Stimulated activated CD8-positive, alpha-beta memory T cell treated with anti-CD3 and anti-CD28 coated beads, Interleukin-4, amount 100 ng/mL, for 1 hour (primary cell): Measurements from ENCODE around the gene TMEM229A.
"Not testable (repeated sequence)": the region's sequence is repeated elsewhere in the genome, so short reads cannot be mapped to it uniquely, and the experiment has no call there.

Source experiments
- DNase-seq, 2 donors: peaks; one replicate each; pipeline ENCODE4 v3.0.0-alpha.2; 2020; ENCODE audit warnings: low read depth in 2 of 2, low spot score in 1 of 2

TMEM229A gene

DNA sequence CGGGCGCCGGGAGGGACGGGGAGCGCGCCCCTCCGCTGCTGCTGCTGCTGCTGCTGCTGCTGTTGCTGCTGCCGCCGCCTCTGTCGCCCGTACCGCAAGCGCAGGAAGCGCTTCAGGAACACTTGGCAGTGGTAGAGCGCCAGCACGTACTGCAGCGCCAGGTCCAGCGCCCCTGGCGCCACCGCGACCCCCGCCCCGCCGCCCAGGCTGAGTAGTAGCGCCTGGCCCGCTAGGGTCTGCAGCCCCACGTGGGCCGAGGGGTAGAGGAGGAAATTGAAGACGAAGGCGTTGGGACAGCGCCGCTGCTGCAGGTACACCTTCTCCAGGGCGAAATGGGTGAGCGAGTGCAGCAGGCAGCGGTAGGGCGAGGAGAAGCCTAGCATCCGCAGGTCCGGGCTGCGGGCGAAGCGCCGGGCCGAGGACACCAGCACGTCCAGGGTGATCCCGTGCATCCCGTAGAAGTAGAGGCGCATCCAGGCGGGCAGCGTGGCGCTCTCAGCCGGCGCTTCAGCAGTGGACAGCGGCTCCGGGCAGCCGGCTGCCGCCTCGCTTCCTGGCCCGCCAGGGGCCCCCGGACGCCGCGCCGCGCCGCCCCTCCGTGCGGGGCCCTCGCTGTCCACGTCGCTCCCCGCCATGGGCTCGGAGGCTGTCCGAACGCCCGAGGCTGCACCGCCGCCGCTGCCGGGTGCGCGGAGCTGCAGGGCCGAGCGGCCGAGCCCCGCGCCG, at the start of gene TMEM229A:
Gene TMEM229A (minus strand): TSS at position 699 of the 726 bp plus-strand sequence. CDS start 64 bp downstream, at position 635.
- no peak for DNase-seq

DNA sequence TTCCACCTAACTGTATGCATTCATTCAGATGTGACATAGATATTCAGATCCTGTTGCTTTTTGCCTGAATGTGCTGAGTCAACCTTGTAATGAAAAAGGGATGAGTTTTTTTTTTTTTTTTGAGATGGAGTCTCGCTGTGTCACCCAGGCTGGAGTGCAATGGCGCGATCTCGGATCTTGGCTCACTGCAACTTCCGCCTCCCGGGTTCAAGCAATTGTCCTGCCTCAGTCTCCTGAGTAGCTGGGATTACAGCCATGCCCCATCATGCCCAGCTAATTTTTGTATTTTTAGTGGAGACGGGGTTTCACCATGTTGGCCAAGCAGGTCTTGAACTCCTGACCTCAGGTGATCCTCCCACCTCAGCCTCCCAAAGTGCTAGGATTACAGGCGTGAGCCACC, 49.4 kb upstream of the TMEM229A start:
- DNase-seq = not testable (repeated sequence)

DNA sequence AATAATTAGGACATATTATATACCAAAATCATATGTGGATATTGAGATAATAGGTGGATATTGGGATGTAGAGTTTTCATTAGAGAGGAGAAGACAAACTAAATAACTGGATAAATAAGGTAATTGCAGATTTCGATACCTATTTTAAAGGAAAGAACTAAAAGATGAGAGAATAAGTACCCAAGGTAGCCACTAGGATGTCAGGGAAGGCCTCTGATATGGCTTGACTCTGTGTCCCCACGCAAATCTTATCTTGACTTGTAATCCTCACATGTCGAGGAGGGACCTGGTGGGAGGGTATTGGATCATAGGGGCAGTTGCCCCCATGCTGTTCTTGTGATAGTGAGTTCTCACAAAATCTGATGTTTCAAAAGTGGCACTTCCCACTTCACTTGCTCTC, 44.7 kb upstream of the TMEM229A start:
- DNase-seq = no peak

DNA sequence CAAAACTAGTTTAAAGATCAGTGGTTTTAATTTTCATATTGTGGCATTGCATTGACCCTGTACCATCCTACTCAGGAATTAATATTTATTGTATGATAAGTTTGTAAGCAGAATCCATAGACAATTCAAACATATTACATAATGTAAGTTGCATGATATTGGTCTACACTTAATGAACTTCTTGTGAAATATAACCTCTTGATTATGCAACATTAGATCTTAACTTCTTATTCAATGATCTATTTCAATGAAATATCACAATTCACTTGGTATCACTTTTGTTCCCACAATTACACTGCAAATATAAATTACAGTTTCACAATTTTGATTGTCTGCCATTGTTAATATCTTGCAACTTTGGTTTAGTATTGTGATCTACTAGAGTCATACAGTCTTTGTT, 44.0 kb upstream of the TMEM229A start:
- no peak for DNase-seq

DNA sequence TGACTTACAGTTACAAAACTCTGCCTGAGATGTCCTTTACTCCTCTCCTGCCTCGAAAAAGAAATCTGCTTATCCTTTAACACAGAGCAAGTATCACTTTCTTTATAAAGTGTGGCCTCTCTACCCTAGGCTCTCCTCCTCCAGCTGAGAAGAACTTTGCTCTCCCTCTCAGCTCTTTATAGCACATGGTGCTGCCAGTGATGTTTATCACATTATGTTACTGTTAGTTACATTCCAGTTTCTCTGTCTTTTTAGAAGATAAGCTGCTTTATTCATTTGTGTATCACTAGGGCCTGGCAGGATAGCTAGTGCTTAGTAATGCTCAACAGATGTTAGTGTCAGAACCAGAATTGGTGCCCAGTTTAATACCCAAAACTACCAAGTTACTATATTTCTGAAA, 41.1 kb upstream of the TMEM229A start:
- no peak for DNase-seq

DNA sequence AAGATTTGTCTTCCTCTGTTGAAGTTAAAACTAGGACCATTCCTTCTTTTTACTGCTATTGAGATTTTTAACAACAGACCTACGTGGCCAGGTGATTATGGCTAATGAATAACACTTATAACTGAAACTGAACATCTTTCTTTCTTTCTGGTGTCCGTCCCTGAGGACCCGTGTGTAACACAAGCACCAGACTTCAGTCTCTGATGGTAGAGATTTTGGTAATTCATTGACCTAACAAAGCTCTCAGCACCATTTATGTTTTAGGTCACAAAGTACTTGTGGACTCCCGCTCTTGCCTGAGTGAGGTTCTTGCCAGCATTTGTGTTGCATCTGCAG, 40.4 kb upstream of the TMEM229A start:
- no peak for DNase-seq

DNA sequence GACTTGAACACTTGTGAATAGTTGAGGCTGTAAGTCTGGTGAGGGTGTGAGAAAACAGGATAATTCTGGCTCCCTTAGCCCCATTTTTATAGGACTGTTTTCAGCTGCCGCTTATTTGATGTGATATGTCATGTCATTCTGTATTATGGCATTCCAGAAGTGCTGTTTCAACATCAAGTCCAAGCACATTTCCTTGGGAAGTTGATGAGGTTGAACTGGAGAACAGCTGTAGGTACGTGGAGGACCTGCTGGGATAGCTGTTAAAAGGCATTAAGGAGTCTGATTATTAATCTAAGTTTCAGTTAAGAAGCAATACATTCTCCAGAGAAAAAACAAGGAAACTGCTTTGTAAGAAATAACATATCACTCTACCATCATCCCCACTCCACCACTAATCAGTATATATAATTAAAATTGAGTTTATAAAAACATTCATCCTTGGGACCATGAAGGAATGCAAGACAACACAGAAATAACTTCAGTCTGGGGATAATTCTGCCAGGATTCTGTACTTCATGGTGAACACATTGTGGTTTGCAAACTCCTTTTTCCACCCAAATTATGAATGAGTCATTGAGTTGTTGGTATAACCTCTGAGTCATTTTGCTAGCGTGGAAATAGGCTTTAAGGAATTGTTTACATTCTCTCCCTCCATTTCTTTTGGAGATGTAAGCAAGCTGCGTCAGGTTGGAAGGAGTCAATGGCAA, 39.9 kb upstream of the TMEM229A start:
- no peak for DNase-seq

DNA sequence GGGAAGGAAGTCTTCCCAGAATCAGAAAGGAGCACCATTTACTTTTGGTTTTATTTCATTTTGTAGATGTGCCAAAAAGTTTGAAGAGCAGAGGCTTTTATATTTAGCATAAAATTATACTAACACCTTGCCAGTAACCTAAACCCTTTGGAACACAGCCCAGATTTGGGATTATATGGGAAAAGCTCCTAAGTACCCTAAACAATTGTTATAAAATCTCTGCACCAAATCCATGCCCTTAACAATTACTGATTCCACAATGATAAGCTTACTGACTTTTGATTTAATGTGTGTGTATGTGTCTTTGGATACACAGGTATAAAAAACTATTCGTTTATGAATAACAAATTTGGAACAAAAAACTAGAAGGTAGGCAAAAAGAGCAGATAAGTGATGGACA, 39.0 kb upstream of the TMEM229A start:
- no peak for DNase-seq

DNA sequence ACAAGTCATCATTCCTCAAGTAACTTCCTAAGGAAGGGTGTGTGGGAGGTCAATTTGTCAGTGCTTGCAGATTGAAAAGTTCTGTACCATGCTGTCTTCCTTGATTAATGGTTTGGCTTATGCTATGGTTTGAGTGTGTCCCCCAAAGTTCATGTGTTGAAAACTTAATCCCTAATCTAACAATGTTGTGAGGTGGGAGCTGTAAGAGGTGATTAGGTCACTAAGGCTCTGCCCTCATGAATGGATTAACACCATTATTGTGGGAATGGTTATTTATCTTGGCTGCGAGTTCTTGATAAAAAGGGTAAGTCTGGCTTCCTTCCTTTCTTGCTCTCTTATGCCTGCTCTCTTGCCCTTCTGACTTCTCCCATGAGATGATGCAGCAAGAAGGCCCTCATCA, 29.3 kb upstream of the TMEM229A start:
- DNase-seq = no peak

DNA sequence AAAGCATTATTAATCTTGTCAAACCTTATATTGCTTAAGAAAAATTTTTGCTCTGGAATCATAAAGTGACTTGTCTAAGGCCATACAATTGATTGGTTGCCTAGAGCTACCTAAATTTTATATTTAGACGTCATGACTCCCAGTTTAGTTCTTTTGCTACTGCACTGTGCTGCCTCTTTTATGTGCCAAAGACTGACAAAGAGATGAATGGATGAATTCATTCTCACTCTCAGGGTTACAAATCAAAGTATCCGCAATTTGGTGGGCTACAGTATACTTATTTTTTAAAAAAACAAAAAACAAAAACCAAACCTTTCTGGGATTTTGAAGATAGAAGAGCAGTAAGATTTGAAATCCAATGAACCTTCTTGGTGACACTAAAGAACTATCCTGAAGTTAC, 27.7 kb upstream of the TMEM229A start:
- no peak for DNase-seq

DNA sequence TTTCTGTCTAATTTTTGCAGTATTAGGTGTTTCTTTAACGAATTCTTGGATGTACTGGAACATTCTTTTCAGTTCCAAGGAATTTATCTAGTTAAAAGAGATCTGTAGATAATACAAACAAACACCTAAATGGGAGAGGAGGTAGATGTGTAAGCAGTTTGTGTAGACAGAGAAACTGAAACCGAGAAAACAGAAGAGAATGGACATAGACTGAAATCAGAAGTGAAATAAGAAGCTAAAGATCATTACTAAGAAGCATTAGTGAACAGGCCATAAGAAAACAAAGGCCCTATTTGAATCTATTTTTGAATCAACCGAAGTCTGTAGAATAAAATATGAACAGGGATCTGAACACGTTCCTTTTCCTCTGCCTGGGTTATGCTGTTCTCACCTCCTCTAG, 26.5 kb upstream of the TMEM229A start:
- no peak for DNase-seq

DNA sequence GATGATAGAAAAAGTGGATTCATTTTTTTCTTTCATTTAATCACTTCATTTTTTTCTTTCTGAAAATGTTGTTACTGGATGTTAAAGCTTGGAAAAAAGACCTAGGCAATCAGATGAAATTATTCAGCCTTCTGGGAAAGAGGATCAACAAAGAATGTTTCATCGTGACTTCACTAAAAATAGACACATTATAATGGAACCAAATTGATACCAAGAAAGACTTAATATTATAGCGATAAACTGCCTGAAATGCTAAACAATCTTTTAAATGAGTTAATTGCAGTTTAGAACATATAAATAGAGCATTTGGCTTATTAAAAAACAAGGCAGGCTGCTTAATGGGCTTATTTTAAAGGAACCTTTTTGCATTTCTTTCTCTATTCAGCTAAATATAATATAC, 25.6 kb upstream of the TMEM229A start:
- no peak for DNase-seq

DNA sequence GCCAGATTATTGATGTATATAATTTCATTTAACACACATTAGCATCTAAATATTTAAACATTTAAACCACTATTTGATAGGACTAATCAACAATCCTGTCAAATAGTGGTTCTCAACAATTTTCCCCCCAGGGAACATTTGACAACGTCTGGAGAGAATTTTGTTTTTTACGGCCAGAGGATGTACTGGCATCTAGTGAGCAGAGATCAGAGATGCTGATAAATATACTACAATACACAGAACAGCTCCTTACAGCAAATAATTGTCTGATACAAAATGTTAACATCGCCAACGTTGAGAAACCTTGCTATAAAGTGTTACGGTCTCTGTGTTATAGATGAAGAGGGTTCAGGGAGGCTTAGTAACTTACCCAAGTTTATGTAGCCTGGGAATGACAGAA, 25.0 kb upstream of the TMEM229A start:
- DNase-seq = no peak

DNA sequence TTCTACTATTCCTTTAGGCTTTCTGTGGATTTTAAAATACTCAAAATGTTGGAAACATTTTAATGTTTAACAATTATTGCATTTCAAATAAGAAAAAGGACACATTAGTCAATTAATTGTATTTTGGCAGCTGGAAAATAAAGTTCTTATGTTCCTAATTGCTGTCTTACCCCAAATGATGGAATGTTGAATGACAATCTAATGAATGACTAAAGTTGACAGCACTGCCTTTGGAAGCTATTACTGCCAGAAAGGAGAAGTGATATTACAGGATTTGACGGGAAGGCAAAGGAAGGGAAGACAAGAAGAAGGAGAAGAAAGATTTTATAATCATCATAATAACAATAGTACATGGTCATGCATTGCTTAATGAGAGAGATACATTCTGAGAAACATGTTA, 23.4 kb upstream of the TMEM229A start:
- no peak for DNase-seq

DNA sequence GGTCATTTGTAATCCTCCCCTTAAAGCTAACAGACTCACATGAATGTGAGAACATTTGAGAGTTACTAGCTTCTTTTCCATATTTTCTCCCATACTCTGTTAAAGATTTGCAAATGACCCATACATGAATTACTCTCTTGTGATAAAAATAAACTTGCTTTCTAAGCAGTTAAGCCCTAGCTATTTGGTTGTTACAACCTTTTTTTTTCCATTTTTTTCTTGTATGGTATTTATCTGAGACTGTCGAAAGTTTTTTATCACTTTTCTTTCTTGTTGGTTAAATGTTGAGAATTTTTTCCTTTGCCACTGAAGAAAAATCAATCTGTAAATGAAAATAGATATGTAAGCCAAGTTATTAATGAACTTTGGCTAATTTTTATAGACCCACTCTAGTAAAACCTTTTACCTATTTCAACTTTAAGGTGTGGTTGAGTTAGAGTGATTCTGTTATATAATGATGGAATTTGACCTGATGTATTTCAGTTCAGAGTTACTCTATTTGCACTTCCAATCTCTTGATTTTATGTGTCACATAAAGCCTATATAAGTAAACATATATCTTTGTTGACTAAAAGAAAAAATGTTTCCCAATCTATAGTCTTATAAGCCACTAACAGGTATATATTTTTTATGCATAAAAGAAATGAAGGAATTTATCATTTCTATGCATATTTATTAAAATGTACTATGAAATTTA, 19.0 kb upstream of the TMEM229A start:
- DNase-seq = no peak

DNA sequence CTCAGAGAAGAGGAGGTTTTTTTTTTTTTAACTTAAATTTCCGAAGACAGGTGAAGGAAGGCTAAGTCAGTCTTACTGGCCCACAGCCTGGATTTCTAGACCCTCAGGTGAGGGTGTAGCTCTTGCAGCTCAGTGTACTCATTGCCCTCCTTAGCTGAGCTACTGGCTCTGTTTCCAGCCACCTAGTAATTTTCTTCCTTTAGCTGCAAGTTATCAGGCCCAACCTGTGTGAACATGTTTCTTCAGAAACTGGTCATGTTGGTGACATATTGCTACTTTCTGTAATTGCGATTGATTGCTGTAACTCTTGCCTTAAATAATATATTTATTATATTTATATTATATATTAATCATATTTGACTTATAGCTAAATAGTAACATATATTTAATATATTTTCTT, 10.0 kb upstream of the TMEM229A start:
- DNase-seq = no peak

DNA sequence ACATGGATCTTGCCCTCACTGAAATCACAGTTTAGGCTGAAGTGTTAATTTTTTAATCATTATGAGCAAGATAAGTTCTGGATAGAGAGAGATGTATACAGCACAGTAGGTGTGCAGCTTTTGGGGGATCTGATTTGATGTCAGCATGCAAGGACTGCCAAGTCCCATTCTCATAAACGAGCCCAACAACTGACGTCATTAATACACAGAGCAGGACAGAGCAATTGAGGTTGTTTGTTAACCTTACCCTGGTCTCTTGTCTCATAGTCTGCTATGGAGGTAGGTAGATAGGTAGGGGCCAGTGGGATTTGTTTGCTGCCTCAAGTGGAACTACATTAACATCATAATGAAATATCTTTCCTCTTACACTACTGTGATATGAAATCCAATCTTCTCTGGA, 8.6 kb upstream of the TMEM229A start:
- DNase-seq = no peak

DNA sequence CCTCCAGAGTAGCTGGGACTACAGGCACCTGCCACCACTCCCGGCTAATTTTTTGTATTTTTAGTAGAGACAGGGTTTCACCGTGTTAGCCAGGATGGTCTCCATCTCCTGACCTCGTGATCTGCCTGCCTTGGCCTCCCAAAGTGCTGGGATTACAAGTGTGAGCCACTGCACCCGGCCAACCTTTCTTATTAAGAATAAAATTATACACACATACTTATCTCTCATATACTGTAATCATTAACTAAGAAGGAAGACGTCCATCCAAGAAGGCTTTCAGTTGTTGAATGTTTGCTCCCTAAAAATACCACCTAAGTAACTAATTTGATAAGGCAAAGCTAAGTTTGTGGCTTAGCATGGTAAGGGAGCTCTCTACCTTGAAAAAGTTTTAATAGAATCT, 5.0 kb upstream of the TMEM229A start:
- DNase-seq = not testable (repeated sequence)

DNA sequence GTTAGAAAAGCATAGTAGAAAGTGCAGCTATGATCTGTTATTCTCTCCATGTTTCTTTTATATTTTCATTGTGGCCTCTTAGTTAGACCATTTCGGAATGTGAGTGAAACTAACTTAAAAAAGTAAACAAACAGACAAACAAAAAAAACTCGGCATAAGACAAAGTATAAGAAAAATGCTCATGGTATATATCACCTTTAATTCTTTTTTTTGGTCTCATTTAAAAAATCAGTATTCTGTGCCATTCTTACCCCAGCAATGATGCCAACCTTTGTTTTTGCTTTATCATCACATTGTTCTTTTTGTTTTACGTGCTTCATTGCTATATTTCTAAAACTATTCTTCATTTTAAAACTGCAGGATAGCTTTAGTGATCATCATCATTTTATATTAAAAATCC, 2.8 kb upstream of the TMEM229A start:
- no peak for DNase-seq

DNA sequence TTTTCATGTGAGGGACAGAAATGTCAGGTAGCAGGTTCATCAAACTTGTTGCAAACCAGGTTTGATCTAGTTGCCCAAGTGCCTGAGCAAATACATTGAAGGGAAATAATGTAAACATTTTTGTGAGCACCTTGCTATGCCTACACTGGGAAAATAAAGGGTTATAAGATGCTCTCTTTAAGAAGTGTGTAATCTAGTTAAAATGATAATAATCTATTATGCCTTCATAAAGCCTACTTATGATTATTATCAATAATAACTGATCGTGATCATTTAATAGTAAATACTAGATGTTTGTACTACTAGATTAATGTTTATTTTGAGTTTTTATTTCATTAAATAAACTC, 1.9 kb upstream of the TMEM229A start:
- no peak for DNase-seq

DNA sequence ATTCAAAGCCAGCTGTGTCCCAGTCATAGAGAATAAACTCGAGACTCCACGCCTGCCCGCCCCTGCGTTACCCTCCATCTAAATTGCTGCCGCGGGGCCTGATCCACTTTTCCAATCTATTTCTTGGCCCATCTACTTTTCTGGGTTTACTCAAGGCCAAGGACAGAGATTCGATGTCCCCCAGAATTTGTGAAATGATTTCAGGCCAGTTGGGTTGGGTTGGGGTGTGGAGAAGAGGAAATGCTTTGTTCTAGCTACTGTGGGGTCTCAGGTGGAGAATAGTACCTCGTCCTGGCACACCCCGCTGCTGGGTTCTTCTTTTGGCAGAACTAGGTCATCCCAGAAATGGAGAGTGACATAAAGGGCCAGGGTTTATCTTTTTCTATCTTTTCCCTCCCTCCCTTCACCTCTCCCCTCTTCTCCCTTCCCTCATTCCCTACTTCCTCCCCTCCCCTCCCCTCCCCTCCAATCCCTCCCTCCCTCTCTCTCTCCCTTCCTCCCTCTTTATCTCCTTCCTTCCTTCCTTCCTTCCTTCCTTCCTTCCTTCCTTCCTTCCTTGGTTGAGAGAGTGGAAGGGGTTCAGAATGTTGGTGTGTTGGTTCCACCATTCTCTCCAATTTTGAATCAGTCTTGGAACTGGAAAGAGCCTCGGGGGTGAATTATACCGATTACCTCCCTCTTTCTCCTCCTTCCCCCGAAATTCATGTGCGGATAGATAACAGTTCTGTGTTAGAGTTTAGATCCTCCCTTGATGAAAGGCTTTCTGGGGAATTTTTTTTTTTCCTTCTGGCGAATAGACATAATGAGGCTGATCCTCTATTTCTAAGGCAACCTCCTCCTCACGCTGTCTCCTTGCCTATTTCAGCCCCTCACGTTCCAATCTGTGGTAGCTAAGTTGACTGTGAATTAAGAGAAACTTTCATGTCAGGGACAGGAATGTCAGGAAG, 1.2 kb upstream of the TMEM229A start:
- DNase-seq = no peak
